ENCODE results near the gene RNF123.

The RNF123 gene

GRCh38 chr3:49667701-49668413, 21.5 kb upstream of the RNF123 start:
- no peak for DNase-seq
- H3K27me3 ChIP-seq (replicated peaks; ENCODE audit: control insufficient read depth, insufficient read depth, low read length, poor library complexity, severe bottlenecking): no peaks in the 10 kb centered on the region
- no peak overlapping the region for H3K4me3 ChIP-seq (ENCODE audit: insufficient read depth, low read depth, low read length, poor library complexity, severe bottlenecking)
- H3K27ac ChIP-seq (ENCODE audit: insufficient read depth, low read length, poor library complexity, severe bottlenecking): no peak overlapping the region
- H3K9me3 ChIP-seq (ENCODE audit: control insufficient read depth, low read length): no peaks in the 10 kb centered on the region
- no peaks in the 10 kb centered on the region for H3K4me1 ChIP-seq (ENCODE audit: control insufficient read depth, insufficient read depth, low read length, poor library complexity, severe bottlenecking)
- no peaks in the 10 kb centered on the region for H3K36me3 ChIP-seq (ENCODE audit: control insufficient read depth, insufficient read depth, low read length)

GRCh38 chr3:49668414-49668797, 21.0 kb upstream of the RNF123 start:
- H3K4me1 ChIP-seq (ENCODE audit: control insufficient read depth, insufficient read depth, low read length, poor library complexity, severe bottlenecking): peaks cover 5% of the 10 kb centered on the region

GRCh38 chr3:49668861-49669260, 20.5 kb upstream of the RNF123 start:
- H3K27ac ChIP-seq (ENCODE audit: insufficient read depth, low read length, poor library complexity, severe bottlenecking): no peak overlapping the region
- H3K27me3 ChIP-seq (replicated peaks; ENCODE audit: control insufficient read depth, insufficient read depth, low read length, poor library complexity, severe bottlenecking): no peaks in the 10 kb centered on the region
- no peak for DNase-seq
- no peaks in the 10 kb centered on the region for H3K36me3 ChIP-seq (ENCODE audit: control insufficient read depth, insufficient read depth, low read length)
- H3K9me3 ChIP-seq (ENCODE audit: control insufficient read depth, low read length): no peaks in the 10 kb centered on the region
- no peak overlapping the region for H3K4me3 ChIP-seq (ENCODE audit: insufficient read depth, low read depth, low read length, poor library complexity, severe bottlenecking)
- peaks cover 8% of the 10 kb centered on the region for H3K4me1 ChIP-seq (ENCODE audit: control insufficient read depth, insufficient read depth, low read length, poor library complexity, severe bottlenecking)

More at GRCh38 chr3:49668414-49668797, 21.0 kb upstream of the RNF123 start:
- no peak for DNase-seq
- no peak overlapping the region for H3K4me3 ChIP-seq (ENCODE audit: insufficient read depth, low read depth, low read length, poor library complexity, severe bottlenecking)
- no peaks in the 10 kb centered on the region for H3K36me3 ChIP-seq (ENCODE audit: control insufficient read depth, insufficient read depth, low read length)
- no peak overlapping the region for H3K27ac ChIP-seq (ENCODE audit: insufficient read depth, low read length, poor library complexity, severe bottlenecking)
- no peaks in the 10 kb centered on the region for H3K9me3 ChIP-seq (ENCODE audit: control insufficient read depth, low read length)
- no peaks in the 10 kb centered on the region for H3K27me3 ChIP-seq (replicated peaks; ENCODE audit: control insufficient read depth, insufficient read depth, low read length, poor library complexity, severe bottlenecking)

- DNase-seq: no peak
- no peak overlapping the region for H3K4me3 ChIP-seq (ENCODE audit: insufficient read depth, low read depth, low read length, poor library complexity, severe bottlenecking)
- H3K36me3 ChIP-seq (ENCODE audit: control insufficient read depth, insufficient read depth, low read length): no peaks in the 10 kb centered on the region
- H3K9me3 ChIP-seq (ENCODE audit: control insufficient read depth, low read length): no peaks in the 10 kb centered on the region
- no peaks in the 10 kb centered on the region for H3K27me3 ChIP-seq (replicated peaks; ENCODE audit: control insufficient read depth, insufficient read depth, low read length, poor library complexity, severe bottlenecking)
- H3K27ac ChIP-seq (ENCODE audit: insufficient read depth, low read length, poor library complexity, severe bottlenecking): no peak overlapping the region
- peaks cover 8% of the 10 kb centered on the region for H3K4me1 ChIP-seq (ENCODE audit: control insufficient read depth, insufficient read depth, low read length, poor library complexity, severe bottlenecking)
These were observed 20.0 kb upstream of the RNF123 start for GRCh38 chr3:49669352-49669751.

GRCh38 chr3:49670940-49671290, 18.4 kb upstream of the RNF123 start:
- no peak overlapping the region for H3K4me3 ChIP-seq (ENCODE audit: insufficient read depth, low read depth, low read length, poor library complexity, severe bottlenecking)
- no peak for DNase-seq
- peaks cover 18% of the 10 kb centered on the region for H3K4me1 ChIP-seq (ENCODE audit: control insufficient read depth, insufficient read depth, low read length, poor library complexity, severe bottlenecking)
- H3K27ac ChIP-seq (ENCODE audit: insufficient read depth, low read length, poor library complexity, severe bottlenecking): no peak overlapping the region
- peaks cover 3% of the 10 kb centered on the region for H3K36me3 ChIP-seq (ENCODE audit: control insufficient read depth, insufficient read depth, low read length)
- no peaks in the 10 kb centered on the region for H3K27me3 ChIP-seq (replicated peaks; ENCODE audit: control insufficient read depth, insufficient read depth, low read length, poor library complexity, severe bottlenecking)
- no peaks in the 10 kb centered on the region for H3K9me3 ChIP-seq (ENCODE audit: control insufficient read depth, low read length)

GRCh38 chr3:49671291-49672288, 17.8 kb upstream of the RNF123 start:
- Histone ChIP-seq H3K27ac (ENCODE audit: insufficient read depth, low read length, poor library complexity, severe bottlenecking) (no peak overlapping the region), H3K36me3 (ENCODE audit: control insufficient read depth, insufficient read depth, low read length) (peaks cover 9% of the 10 kb centered on the region), H3K4me3 (ENCODE audit: insufficient read depth, low read depth, low read length, poor library complexity, severe bottlenecking) (no peak overlapping the region), H3K27me3 (replicated peaks; ENCODE audit: control insufficient read depth, insufficient read depth, low read length, poor library complexity, severe bottlenecking) (no peaks in the 10 kb centered on the region), H3K9me3 (ENCODE audit: control insufficient read depth, low read length) (no peaks in the 10 kb centered on the region), H3K4me1 (ENCODE audit: control insufficient read depth, insufficient read depth, low read length, poor library complexity, severe bottlenecking) (peaks cover 18% of the 10 kb centered on the region)
- DNase-seq: peak; percentile 42 to 60 (median 50)

- H3K36me3 ChIP-seq (ENCODE audit: control insufficient read depth, insufficient read depth, low read length): peaks cover 21% of the 10 kb centered on the region
- H3K4me1 ChIP-seq (ENCODE audit: control insufficient read depth, insufficient read depth, low read length, poor library complexity, severe bottlenecking): peaks cover 18% of the 10 kb centered on the region
- peak overlapping the region; percentile 91 for H3K27ac ChIP-seq (ENCODE audit: insufficient read depth, low read length, poor library complexity, severe bottlenecking)
- no peaks in the 10 kb centered on the region for H3K9me3 ChIP-seq (ENCODE audit: control insufficient read depth, low read length)
- DNase-seq: peak in 1 of 3 donors; percentile 6
- no peaks in the 10 kb centered on the region for H3K27me3 ChIP-seq (replicated peaks; ENCODE audit: control insufficient read depth, insufficient read depth, low read length, poor library complexity, severe bottlenecking)
- H3K4me3 ChIP-seq (ENCODE audit: insufficient read depth, low read depth, low read length, poor library complexity, severe bottlenecking): peak overlapping the region; percentile 78
These were observed 16.1 kb upstream of the RNF123 start for GRCh38 chr3:49673121-49673714.

GRCh38 chr3:49673715-49674496, 15.5 kb upstream of the RNF123 start, which contains the start of gene APEH:
Gene APEH (plus strand): TSS chr3:49674351. CDS start chr3:49674402, 51 bp downstream.
- H3K36me3 ChIP-seq (ENCODE audit: control insufficient read depth, insufficient read depth, low read length): peaks cover 27% of the 10 kb centered on the region
- peak within 1 kb of the TSS; percentile 91 for H3K27ac ChIP-seq (ENCODE audit: insufficient read depth, low read length, poor library complexity, severe bottlenecking)
- H3K4me1 ChIP-seq (ENCODE audit: control insufficient read depth, insufficient read depth, low read length, poor library complexity, severe bottlenecking): peaks cover 18% of the 10 kb centered on the region
- peak within 1 kb of the TSS; percentile 78 for H3K4me3 ChIP-seq (ENCODE audit: insufficient read depth, low read depth, low read length, poor library complexity, severe bottlenecking)
- DNase-seq: peak; percentile 93 to 95 (median 94)
- H3K9me3 ChIP-seq (ENCODE audit: control insufficient read depth, low read length): no peaks in the 10 kb centered on the region
- H3K27me3 ChIP-seq (replicated peaks; ENCODE audit: control insufficient read depth, insufficient read depth, low read length, poor library complexity, severe bottlenecking): no peaks in the 10 kb centered on the region

- Histone ChIP-seq H3K27ac (ENCODE audit: insufficient read depth, low read length, poor library complexity, severe bottlenecking) (peak overlapping the region; percentile 91), H3K27me3 (replicated peaks; ENCODE audit: control insufficient read depth, insufficient read depth, low read length, poor library complexity, severe bottlenecking) (no peaks in the 10 kb centered on the region), H3K4me1 (ENCODE audit: control insufficient read depth, insufficient read depth, low read length, poor library complexity, severe bottlenecking) (peaks cover 18% of the 10 kb centered on the region), H3K36me3 (ENCODE audit: control insufficient read depth, insufficient read depth, low read length) (peaks cover 34% of the 10 kb centered on the region), H3K9me3 (ENCODE audit: control insufficient read depth, low read length) (no peaks in the 10 kb centered on the region), H3K4me3 (ENCODE audit: insufficient read depth, low read depth, low read length, poor library complexity, severe bottlenecking) (peak overlapping the region; percentile 78)
- DNase-seq: no peak
These were observed 14.8 kb upstream of the RNF123 start for GRCh38 chr3:49674497-49674983.
